ENCODE results near the gene NR3C2.

GRCh38 chr4:148289740-148290139 is 152.5 kb downstream of the NR3C2 start:
- TF ChIP-seq CTCF (IDR thresholded peaks at IDR 0.05), result no peak
- TF ChIP-seq EP300 (IDR thresholded peaks at IDR 0.05), result no peak

All from tibial nerve (tissue), 4 donors.